ENCODE results near the gene FADS2. TPM values are rescaled to one million over a fixed set of nuclear protein-coding genes. Genes with fewer than 3 reads are reported as not detected.

FADS2 gene
- total RNA-seq, 1 donor from 2014 or later: 121 TPM

GRCh38 chr11:61883327-61883726, 55.2 kb downstream of the FADS2 start:
- DNase-seq (ENCODE audit: low spot score in 2 of 2): no peak

DNA sequence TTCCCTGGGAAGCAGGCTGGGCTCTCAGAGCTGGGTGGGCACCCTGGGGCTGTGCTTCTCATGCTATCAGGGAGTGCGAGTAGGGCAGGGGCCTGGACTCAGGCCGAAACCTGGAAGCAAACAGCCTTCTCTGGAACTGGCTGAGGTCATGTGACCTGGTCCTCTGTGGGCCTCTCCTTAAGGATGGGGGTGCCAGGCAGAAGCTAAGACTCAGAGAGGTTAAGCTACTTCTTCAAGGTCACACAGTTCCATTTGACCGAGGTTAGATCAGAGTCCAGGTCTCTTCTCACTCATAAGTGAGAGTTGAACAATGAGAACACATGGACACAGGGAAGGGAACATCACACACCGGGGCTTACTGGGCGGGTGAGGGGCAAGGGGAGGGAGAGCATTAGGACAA, 55.8 kb downstream of the FADS2 start:
- DNase-seq (ENCODE audit: low spot score in 2 of 2) (no peak), FAIRE-seq (no peak)

More at GRCh38 chr11:61883327-61883726, 55.2 kb downstream of the FADS2 start:
- no peak for FAIRE-seq

DNA sequence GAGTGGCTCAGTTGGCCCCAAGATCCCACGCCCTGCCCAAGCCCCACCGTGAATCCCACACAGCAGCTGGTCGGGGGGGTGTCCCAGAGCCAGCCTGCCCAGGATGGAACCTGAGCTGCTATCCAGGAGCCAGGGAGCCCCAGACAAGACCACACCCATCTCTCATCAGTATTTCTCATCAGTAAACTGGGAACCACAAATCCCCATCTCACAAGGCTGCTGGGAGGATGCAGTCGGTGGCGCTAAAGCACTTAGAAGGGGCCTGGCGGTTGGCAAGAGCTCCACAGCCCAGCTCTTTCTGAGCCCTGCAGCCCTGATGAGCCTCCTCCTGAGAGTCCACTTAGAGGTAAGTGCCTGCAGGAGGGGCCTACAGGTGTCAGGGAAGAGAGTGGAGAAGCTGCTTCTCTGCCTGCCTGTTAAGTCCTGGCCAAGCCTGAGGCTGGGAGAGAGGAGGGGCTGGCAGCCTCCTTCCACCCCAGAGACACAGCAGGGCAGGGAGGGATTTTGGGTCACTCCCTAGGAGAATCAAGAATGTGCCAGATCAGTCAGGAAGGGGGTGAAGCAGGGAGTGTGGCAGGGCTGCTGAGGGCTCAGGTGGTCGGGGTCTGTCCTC, 57.2 kb downstream of the FADS2 start:
- FAIRE-seq: no peak
- DNase-seq (ENCODE audit: low spot score in 2 of 2): no peak

DNA sequence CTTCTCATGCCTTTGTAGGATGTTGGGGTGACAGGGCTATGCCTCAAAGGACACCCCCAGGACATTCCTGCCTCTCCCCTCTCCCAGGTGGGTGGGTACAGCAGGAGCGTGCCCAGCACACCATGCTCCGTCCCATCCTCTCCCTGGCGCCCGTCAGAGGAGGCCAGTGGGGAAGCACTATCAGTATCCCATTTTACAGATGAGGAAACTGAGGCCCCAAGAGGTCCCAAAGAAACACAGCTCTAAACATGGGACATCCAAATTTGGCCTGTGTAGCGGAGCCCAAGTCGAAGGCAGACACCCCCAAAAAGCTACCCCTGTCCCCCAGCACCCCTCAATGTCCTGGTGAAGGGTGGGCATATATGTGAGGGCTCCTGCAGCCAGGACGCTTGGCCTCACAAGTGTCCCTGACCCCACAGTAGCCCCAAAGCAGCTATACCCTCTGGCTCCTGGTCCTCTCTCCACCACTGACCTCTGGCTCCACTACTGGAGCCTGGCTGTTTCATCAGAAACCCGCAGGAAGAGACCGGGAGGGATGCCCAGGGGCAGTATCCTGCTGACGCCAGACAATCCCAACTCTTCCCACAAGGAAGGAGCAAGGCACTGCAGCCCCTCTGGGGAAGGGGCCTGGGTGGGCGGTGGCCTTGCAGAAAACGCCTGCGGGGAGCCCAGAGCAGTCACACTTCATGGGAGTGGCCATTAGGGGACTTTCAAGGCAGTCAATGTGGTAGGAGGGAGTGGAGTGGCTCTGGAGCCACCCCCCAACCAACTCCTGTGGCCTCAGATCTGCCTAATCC, 57.9 kb downstream of the FADS2 start:
- no peak for FAIRE-seq
- no peak for DNase-seq (ENCODE audit: low spot score in 2 of 2)

GRCh38 chr11:61886643-61887042, 58.5 kb downstream of the FADS2 start:
- DNase-seq (ENCODE audit: low spot score in 2 of 2): no peak
- no peak for FAIRE-seq

DNA sequence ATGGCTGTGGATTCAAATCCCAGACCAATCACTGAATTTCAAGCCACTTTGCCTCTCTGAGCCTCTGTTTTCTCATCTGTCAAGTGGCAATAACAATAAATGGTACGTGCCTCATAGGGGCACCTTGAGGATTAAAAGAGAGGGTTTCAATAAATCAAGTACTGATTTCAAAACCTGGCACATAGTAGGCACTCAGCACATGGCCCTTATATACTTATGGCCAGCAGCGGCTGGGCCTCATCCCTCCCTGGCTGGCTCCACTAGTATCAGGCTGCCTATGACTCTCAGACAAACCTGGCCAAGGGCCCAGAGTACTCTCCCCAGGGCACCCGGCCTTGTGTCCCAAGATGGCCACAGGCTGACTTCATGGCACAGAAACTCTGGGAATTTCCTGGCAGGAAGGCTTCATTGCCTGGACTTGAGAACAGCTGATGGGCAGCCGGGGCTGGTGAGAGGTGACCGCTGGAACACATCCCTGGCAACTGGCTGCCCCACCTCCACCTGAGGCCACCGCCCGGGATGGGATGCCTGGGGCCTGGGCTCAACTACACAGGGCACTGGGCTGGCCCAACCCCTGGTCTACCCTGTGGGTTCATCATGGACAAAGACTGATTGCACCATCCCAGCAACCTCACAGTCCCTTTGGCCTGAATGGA, 59.9 kb downstream of the FADS2 start:
- no peak for DNase-seq (ENCODE audit: low spot score in 2 of 2)
- FAIRE-seq: no peak

DNA sequence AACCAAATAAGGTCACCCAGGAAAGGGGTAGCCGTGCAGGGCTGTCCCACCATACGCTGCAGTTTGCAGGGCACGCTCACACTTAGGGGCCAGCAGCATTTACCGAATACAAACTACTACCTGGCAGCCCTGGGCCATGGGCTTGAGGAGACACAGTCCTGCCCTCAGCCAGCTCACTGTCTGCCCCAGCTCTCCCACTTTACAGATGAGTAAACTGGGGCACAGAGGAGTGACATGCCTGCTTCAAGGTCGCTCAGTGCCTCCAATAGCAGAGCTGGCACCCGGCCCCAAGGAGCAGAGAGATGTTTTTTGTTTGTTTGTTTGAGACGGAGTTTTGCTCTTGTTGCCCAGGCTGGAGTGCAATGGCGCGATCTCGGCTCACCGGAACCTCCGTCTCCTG, 60.5 kb downstream of the FADS2 start:
- FAIRE-seq (no peak), DNase-seq (ENCODE audit: low spot score in 2 of 2) (no peak)

DNA sequence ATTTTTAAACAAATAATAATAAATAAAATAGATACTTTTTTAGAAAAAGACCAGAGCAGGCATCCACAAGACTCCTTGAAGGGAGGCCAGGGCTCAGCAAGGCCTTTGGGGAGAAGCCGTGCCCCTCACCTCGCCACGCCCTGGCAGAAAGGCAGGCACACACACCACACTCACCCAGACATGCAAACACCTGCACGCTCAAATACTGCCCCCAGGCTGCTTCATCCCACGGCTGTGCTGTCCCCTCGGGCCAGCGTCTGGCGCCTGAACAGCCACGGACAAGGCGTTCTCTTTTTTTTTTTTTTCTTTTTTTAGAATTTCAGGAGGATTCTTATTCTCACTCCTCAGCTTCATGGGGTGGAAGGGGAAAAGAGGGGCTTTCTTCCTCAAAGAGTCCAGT, 61.7 kb downstream of the FADS2 start:
- DNase-seq (ENCODE audit: low spot score in 2 of 2) (no peak), FAIRE-seq (no peak)

DNA sequence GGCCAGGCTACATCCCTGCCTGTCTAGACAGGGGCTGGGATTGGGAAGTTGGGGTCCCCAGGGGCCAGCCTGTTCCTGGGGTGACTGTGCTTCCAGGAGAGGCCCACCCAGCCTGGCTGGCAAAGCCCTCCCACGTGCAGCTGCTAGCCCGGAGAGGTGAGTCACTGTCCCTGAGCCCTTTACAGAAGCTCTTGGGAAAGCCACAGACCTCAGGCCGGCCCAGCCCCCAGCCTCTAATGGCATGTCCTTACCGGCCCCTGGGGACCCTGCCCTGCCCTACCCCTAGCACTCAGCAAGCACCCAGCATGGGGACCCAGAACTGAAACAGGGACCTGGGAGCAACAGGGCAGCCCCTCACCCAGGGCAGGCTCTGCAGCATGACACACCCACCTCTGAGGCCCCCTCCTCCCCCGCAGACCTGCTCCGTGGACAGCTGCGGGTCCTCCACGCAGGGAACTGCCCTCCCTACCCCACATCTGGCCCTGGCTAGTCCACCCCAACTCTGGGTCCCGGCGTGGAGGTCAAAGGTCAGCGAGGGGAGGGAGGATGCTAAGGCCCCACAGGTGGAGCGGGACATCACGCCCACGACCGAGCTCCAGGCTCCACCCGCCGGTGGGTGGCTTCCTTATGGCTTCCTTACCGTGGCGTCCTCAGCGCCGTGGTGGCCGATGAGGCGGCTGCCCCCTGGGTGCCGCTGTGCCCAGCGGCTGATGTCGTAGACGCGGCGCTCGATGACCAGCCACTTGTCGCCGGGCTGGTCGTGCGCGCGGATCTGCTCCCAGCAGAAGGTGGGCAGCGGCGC, 62.6 kb downstream of the FADS2 start:
- DNase-seq (ENCODE audit: low spot score in 2 of 2): peak in 1 of 2 donors; percentile 63
- no peak for FAIRE-seq

- FAIRE-seq (no peak), DNase-seq (ENCODE audit: low spot score in 2 of 2) (peak; percentile 96)
Observed at GRCh38 chr11:61891331-61892084, 63.4 kb downstream of the FADS2 start, which contains the start of gene FADS3. TSS of gene FADS3 (minus strand) at chr11:61891545. CDS start at chr11:61891381, 164 bp downstream.

GRCh38 chr11:61892085-61892370, 63.9 kb downstream of the FADS2 start:
- DNase-seq (ENCODE audit: low spot score in 2 of 2): peak in 1 of 2 donors; percentile 45
- no peak for FAIRE-seq

DNA sequence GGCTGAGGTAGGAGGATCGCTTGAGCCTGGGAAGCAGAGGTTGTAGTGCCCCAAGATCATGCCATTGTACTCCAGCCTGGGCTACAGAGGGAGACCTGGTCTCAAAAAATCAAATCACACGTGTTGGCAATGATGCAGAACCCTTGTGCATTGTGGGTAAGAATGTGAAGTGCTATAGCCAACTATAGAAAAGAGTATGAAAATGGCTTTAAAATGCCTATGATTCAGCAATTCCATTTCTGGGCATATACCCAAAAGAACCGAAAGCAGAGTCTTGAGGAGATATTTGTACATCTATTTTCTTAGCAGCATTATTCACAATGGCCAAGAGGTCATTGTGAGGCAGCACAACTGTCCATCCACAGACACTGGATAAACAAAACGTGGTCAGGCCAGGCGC, 65.9 kb downstream of the FADS2 start:
- FAIRE-seq: no peak
- no peak for DNase-seq (ENCODE audit: low spot score in 2 of 2)

DNA sequence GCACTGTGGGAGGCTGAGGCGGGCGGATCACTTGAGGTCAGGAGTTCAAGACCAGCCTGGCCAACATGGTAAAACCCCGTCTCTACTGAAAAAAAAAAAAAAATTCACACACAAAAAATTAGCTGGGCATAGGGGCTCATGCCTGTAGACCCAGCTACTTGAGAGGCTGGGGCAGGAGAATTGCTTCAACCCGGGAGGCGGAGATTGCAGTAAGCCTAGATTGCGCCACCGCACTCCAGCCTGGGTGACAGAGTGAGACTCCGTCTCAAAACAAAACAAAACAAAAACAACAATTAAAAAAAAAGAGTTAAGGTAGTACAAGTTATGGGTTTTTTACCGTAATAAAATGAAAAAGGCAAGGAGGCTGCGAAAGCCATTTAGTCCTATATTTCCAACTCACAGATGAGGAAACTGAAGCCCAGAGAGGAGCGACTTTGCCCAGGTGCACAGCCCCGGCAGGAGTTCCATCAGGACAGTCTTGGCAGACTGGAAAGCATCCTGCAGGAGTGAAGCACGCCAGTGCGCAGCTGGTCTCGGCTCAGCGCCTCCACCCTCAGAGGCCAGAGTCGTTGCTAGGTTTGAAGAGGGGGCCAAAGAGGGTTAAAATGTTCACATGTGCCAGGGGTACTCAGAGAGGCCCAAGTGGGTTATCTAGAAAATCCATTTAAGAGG, 67.1 kb downstream of the FADS2 start:
- FAIRE-seq (no peak), DNase-seq (ENCODE audit: low spot score in 2 of 2) (no peak)

DNA sequence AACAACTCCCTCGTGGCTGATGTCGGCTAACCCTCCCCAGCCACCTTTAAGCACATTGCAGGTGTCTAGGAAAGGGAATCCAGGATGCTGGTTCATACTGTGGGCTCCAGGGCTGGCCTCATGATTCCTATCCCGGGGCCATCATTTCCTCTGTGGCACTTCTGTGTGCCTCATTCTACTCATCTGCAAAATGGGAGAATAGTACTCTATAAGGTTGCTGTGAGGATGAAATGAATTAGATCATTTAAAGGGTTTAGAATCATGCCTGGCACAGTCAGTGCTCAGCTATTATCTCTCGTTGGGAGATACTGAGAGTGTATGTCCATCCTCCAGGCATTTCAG, 67.6 kb downstream of the FADS2 start:
- no peak for DNase-seq (ENCODE audit: low spot score in 2 of 2)
- no peak for FAIRE-seq

DNA sequence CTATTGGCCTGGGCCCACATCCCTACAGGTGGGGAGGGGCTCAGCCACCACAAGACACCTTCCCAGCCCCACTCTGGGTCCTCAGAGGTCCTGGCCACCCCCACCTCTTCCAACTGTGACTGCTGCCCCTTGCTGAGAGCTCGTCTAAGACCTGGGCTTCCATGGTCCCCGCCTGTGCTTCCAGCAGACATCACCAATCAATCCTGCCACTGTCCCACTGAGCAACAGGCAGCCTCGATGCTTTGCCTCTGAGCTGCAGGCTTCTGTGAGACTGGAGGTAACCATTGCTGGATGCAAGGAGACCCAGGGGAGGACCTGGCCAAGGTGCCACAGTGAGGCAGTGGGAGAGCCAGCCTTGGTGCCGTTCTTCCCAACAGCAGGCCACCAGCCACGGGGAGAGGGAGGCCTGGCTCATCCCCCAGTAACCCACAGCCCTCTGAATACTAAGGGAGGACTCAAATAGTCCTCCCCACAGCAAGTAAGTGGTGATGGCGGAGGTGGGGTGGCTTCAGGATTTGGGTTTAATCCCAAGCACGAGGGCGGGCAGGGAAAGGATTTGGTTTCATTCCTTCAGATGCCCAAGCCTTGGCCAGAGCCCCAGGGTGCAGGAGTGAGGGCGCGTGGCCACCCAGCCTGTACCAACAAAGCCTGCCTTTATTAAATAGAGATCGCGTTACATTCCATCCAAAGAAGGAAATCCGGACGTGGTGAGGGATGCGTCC, 68.7 kb downstream of the FADS2 start:
- DNase-seq (ENCODE audit: low spot score in 2 of 2): no peak
- no peak for FAIRE-seq

GRCh38 chr11:61897387-61898246, 69.5 kb downstream of the FADS2 start:
- DNase-seq (ENCODE audit: low spot score in 2 of 2): peak; percentile 80 to 91
- no peak for FAIRE-seq

GRCh38 chr11:61898247-61898582, 70.1 kb downstream of the FADS2 start:
- no peak for FAIRE-seq
- no peak for DNase-seq (ENCODE audit: low spot score in 2 of 2)

- FAIRE-seq (no peak), DNase-seq (ENCODE audit: low spot score in 2 of 2) (peak; percentile 86 to 93)
Observed at GRCh38 chr11:61899146-61899841, 71.2 kb downstream of the FADS2 start.
